GM21447 (cell line): Measurements from ENCODE around the gene NAV3.
A peak's percentile ranks its signal among the peaks of the same experiment; 100 is the strongest.

Experiments used
- ATAC-seq: cut with Tn5 transposase; IDR thresholded peaks from one replicate; pipeline ENCODE4 v1.9.1; 2021; ENCODE audit not compliant: unreplicated experiment

NAV3 gene

GRCh38 chr12:77924703-77925102, 94.0 kb downstream of the NAV3 start:
- ATAC-seq = no peak

GRCh38 chr12:77925536-77926108, 94.9 kb downstream of the NAV3 start:
- ATAC-seq = peak; percentile 99

- no peak for ATAC-seq
These were observed 97.4 kb downstream of the NAV3 start for GRCh38 chr12:77928078-77928477.

- ATAC-seq = no peak
These were observed 101.5 kb downstream of the NAV3 start for GRCh38 chr12:77932216-77932615.

- no peak for ATAC-seq
These were observed 107.6 kb downstream of the NAV3 start for GRCh38 chr12:77938301-77938700.

GRCh38 chr12:77940011-77940423, 109.3 kb downstream of the NAV3 start:
- no peak for ATAC-seq

GRCh38 chr12:77940567-77940966, 109.9 kb downstream of the NAV3 start:
- no peak for ATAC-seq

GRCh38 chr12:77941401-77941800, 110.7 kb downstream of the NAV3 start:
- ATAC-seq = no peak

GRCh38 chr12:77943466-77943865, 112.8 kb downstream of the NAV3 start:
- no peak for ATAC-seq

GRCh38 chr12:77946541-77947061, 115.9 kb downstream of the NAV3 start:
- no peak for ATAC-seq

GRCh38 chr12:77947330-77947729, 116.6 kb downstream of the NAV3 start:
- ATAC-seq = no peak

- ATAC-seq = no peak
These were observed 117.1 kb downstream of the NAV3 start for GRCh38 chr12:77947746-77948145.

GRCh38 chr12:77949943-77950342, 119.2 kb downstream of the NAV3 start:
- no peak for ATAC-seq

GRCh38 chr12:77953528-77954205, 123.0 kb downstream of the NAV3 start:
- no peak for ATAC-seq

GRCh38 chr12:77954206-77954555, 123.5 kb downstream of the NAV3 start:
- no peak for ATAC-seq

- ATAC-seq = no peak
These were observed 126.4 kb downstream of the NAV3 start for GRCh38 chr12:77957062-77957461.

GRCh38 chr12:77963576-77964178, 133.0 kb downstream of the NAV3 start:
- ATAC-seq = no peak

- no peak for ATAC-seq
These were observed 135.1 kb downstream of the NAV3 start for GRCh38 chr12:77965790-77966189.

GRCh38 chr12:77968021-77968420, 137.3 kb downstream of the NAV3 start:
- ATAC-seq = no peak

GRCh38 chr12:77968571-77968970, 137.9 kb downstream of the NAV3 start:
- ATAC-seq = no peak

GRCh38 chr12:77973579-77973978, 142.9 kb downstream of the NAV3 start:
- ATAC-seq = no peak

GRCh38 chr12:77974645-77975044, 144.0 kb downstream of the NAV3 start:
- no peak for ATAC-seq
